ENCODE measurements around the gene EZH2.
A peak's percentile ranks its signal among the peaks of the same experiment; 100 is the strongest.

The EZH2 gene

DNA sequence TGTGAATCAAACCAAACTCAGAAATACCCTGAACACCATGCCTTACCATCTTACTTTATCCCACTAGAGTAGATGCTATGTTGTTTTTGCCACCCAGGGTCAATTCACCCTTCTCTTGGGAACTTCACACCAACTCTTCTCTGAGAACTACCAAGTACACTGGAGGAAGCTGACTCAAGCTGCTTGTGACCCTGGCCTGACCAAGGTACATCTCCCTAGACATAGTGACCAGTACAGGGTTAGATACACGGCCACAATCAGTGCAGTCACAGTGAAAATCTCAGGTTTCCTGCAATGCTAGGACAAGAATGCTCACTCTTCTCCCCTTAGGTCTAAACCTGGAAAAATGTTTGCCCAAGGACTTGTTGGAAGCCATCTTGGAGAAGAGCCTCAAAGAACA is 31.8 kb downstream of the EZH2 start:
- no peak for DNase-seq

DNA sequence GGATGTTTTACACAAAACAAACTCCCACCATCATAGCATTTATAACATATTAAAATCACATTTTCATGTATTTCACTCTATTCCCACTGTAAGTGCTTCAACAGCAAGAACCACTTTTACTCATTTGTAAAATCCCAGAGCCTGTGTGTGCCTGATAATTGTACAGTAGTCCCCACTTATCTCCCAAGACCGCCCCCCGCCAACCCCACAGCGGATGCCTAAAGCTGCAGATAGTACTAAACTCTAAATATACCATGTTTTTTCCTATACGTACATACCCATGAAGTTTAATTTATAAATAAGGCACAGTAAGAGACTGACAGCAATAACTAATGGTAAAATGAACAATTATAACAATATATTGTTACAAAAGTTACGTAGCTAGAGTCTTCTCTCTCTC is 33.5 kb downstream of the EZH2 start:
- no peak for DNase-seq

DNA sequence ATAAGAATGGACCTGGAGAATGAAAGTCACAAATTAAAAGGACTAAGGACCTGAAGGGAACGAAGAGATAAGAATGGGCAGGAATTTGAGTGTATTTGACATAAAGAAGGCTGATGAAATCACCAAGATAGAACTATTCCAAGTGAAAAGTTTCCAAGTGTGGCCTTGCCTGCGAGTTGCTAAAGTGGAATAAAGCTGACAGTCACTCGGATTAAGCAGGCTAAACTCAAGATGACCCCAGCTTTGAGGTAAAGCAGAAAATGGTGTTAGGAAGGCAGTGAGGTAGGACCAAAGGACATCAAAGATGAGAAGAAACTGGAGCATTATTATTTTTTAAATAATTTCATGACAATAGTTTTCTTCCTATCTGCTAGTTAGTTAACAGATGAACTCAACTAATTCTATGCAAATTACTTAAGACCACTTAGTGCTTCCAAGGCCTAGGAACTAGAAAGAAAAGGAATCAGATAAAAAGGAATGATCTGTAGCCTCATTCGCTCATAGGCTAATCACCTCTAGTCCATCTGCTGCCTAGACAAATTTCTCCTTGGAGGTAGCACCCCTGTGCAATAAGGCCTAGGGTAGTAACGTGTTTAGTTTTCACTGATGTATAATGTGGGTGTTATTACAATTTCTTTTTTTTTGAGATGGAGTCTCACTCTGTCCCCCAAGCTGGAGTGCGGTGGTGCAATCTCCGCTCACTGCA is 34.5 kb downstream of the EZH2 start:
- DNase-seq, result no peak

DNA sequence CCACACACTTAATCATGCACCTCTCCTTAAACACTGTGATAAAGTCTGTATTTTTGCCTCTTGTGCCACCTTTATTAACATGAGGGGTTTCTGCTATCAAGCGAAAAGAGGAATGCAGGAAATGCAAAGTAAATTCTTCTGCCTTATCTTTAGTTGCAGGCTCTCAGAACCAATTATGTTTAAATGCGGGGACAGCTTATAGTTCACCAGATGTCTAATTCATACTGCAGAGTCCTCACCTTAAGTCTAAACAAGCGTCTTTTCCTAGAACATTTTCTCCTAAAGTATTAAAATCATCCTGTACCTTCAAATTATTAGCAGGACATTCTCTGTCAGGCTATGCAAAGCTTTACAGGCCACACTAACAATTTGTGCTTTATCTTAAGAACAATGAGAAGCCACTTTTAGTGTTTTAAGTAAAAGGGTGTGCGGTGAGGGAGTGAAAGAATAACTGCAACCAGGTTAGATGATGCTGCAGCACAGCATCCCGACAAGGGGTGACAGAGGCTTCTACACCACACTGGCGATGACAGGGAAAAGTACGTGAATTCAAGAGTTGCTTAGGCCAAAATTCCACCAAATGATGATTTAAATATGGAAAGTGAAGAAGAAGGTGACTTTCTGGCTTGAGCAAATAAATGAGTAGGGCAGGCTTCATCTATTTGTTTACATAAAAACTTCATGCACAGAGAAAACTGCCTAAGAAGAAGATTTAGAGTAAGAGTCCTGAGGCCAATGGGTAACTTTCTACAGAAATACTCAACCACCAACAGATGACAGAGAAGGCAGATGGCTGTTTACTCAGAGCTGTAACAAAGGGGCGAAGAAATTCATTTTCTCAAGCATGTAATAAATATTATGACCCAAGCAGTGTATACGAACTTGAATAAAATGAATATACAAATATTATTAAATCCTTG is 36.0 kb downstream of the EZH2 start:
- no peak for DNase-seq

DNA sequence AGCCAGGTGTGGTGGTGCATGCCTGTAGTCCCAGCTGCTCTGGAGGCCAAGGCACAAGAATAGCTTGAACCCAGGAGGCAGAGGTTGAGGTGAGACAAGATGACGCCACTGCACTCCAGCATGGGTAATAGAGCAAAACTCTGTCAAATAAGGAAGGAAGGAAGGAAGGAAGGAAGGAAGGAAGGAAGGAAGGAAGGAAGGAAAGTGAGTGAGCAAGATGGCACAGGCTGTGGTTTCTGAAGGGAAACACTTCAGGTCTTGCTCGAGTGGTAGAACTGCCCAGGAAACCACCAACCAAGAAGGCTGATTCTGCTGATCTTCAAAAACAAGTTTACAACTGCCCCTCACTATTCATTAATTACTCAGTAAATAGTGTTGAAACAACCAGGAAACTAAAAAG is 45.2 kb downstream of the EZH2 start:
- no peak for DNase-seq

DNA sequence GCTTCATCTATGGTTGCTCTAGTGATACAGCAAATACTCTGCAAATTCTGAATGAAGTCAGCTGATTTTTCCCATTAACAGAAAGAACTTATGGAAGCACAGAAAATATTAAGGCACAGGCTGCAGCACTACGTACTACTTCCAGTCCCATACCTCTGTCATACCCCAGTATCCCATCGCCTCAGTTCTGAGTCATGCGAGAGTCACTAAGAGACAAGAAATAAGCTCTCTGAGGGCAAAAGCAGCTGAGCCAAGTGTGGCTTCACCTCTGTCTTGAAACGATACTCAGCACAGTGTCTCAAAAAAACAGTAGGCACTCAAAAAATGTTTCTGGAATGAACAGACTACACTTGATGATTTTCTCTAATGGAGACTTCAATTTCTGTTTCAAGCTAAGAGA is 48.2 kb downstream of the EZH2 start:
- no peak for DNase-seq

DNA sequence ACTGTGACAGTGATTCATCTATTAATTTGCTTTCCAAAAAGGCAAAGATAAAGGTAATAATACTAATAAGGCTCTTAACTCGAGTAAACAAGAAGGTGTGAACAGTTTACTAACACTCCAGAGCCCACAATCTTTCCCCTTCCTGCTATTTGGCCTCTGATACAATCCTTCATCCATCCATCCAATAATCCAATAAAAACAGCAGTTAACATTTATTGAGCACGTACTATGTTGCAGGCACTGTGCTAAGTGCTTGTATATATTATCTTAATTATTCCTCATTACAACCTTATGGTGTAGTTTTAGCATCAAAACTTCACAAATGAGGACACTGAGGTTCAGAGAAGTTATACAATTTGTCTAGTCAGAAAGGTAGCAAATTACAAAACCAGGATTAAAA is 49.5 kb downstream of the EZH2 start:
- no peak for DNase-seq

DNA sequence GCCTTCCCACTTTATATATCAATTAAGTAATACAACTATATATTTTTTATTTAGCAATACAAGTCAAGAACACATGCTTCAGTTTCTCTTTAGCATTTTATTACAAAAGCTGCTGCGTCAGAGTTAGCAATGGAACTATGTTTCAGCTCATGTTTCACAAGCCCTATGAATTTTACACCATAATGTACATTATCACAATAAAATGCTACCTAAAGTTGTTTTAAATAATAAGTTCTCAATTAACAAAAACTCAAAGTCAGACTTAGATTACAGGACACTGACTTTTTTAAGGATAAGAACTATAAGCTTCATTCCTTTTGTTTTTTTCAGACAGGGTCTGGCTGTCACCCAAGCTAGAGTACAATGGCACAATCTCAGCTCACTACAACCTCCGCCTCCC is 52.3 kb downstream of the EZH2 start:
- DNase-seq, result no peak

DNA sequence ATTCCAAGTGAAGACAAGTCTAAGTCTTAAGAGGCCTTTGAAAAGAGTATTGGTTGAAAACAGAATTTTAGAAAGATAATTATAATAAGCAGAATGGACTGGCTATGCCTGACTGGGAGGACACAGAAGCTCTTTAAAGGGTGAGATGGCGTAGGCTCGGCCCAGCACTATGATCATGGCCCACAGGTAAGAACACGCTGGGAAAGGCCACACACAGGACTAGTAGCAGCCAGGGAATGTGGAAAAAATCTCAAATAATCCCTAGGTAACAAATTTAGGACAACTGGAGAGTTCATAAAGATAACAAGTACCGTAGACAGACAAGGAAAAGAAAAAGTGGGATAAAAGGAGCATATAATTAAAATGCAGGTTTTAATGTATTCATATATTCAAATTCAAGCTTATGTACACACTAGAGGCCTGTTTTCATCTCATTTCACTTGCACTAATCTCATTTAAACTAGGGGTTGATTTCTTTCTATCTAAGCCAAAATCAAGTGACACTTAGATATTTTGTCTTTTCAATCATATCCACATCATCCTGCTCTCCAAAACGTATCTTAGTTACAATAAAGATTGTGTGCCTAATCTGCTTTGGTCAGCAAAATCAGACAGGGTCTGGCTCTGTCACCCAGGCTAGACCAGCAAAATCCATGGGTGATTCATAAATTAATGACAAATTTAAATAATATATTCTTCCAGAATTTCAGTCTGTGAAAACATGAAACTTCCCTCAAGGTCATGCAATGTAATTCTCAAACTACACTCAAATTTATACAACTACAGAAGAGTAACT is 53.0 kb downstream of the EZH2 start:
- no peak for DNase-seq

DNA sequence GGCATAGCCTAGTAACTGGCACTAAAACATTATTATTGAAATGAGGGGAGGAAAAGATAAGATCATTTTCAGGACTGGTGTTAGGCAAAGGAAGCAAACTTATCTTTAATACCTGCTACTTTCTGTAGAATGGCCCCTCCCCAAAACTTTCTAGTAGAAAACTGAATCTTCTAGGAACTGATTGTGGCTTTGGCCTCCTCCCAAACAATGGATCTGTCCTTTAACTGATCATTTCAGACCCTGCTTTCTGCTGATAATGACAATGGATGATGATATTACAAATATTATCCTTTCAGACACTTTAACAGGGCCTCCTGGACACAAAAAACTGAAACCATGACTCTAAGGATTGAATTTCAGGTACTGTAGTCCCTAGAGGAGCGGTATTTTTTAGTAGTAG is 55.1 kb downstream of the EZH2 start:
- DNase-seq, result no peak

DNA sequence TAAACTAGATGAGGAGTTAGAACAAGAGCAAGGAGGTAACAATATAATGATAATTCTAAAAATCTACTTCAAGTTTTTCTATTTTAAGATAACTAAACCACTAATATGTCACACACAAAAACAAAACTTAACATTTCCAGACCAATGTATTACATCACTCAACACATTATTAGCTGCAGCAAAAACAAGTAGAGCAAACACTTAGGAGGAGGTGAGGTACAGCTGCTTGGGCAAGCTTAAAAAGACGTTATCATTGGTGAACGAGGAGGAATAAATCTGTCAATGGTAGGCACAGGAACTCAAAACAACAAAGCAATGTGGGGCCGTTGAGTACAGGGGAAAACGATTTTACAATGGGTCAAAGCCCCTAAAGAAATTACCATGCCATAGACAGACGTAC is 58.8 kb downstream of the EZH2 start:
- DNase-seq, result no peak

DNA sequence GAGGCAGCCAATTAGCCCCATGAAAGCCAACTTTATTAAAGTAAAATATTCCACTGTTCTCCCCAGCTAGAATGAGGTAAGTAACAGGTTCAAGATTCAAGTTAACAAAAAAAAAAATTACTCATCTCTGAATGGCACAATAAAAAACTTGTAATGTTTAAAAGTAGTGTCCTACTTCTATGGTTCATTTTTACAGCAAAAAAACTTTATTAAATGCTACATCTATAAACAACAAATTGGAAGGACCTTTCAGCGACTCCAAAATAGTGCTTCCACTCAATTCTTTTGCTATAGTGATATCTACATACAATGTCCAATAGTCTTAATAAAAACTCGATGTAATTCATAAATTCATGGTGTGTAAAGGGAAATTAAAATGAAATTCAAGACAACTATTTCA is 59.2 kb downstream of the EZH2 start:
- no peak for DNase-seq

DNA sequence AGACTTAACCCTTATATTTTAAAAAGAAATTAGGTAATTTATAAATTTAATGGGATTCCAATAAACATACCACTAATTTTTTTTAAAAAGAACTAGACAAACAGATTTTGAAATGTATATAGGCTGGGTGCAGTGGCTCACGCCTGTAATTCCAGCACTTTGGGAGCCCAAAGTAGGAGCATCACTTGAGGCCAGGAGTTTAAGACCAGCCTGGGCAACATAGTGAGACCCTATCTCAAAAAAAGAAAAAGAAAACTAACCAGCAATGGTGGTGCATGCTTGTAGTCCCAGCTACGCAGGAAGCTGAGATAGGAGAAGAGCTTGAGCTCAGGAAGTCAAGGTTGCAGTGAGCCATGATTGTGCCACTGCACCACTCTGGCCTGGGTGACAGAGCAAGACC is 62.7 kb downstream of the EZH2 start:
- DNase-seq, result no peak

DNA sequence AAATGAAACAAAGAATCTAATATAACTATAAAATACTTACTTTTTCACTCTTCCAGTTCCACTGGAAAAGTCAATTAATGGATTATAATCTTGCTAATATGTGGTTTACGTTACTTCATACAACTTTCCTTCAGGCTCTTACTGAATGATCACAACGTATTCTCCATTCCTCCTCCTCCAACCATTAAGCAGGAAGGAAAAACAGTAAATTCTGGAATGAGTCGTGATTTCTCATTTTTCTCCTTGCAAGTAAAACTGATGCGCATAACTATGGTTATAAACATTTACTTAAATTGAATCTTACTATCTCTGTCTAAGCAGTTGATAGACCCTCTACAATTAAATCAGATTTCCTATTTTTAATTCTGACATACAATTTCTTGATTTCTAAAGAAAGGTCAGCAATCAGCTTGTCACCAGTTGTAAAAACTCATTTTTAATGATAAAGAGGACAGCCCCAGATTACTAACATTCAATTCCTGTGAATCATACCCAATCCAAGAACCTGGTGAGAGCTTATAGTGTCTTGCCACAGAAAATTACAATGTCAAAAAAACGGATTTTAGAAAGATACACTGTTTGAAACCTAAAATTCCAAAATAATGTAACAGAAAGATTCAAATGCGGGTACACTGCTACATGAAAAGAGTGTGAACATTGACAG is 64.3 kb downstream of the EZH2 start:
- DNase-seq, result no peak

DNA sequence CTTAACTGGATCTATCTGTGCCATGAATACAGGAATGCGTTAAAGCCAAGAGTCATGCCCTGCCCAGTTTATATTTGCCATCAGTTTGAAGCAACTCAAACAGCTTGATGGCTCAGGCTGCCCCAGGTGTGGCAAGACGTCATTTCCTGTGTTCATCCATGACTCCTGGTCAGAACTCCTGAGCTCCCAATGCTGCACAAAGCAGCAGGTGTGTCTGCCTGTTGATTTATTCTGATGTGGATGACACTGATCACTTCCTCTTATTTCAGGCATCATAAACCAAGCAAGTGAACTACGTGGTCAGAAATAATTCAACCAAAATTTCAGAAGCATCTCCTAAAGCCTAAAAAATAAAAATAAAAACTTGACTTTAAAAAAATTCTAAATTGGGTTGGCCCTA is 68.5 kb downstream of the EZH2 start:
- DNase-seq, result no peak

DNA sequence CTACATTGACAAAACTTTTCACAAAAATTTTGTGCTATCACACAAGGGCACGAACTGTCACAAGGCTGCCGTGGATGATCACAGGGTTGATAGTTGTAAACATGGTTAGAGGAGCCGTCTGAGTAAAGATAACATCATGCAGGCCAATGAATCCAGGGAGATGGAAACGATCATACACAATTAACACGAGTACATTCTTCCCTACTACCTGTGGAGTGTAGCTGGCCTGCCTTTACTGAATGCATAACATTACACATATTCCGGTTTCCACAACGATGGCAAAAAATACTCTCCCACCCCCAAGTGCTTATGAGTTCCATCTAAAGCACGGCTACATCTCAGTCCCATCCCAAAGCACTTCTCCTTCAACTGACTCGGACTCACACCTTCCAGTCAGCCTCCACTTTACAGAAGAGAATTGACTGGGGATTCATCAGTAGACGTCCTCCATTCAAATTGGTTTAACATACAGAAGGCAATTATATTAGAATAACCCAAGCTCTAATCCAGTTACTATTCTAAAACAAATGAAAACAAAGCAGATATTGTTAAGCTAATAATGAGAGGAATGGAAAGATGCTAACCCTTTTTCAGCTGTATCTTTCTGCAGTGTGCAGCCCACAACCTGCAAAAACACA is 69.0 kb downstream of the EZH2 start:
- no peak for DNase-seq

DNA sequence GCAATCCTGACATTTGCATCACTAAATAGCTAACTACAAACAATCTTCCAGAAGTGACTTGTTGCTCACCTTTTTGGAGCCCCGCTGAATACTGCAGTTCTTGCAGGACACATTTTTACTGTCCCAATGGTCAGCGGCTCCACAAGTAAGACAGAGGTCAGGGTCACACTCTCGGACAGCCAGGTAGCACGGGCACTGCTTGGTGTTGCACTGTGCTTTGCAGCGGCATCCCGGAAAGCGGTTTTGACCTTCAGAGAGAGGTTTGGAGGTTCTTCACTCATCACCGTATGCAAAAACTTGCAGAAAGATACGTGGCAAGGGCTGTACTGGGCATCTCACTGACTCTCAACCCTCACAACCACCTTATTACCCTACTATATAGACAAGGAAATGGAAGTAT is 70.2 kb downstream of the EZH2 start:
- DNase-seq, result no peak

DNA sequence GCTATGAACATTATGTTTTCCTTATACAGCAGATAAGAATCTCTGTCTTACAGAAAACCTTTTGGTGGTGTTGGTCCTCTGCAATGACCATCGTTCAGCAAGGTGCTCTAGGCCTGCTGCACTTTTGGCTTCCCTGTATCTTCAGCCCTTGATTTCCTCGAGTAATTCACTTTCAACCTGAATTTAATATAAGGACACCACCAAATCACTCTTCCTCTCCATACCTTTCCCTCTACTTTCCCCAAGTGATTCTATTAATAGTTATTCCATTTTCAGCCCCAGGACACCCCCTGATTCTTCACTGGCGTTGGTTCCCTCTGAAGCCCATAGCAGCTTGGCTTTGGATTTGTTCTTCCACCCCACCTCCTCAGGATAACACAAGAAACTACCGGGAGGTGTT is 72.2 kb downstream of the EZH2 start:
- no peak for DNase-seq

DNA sequence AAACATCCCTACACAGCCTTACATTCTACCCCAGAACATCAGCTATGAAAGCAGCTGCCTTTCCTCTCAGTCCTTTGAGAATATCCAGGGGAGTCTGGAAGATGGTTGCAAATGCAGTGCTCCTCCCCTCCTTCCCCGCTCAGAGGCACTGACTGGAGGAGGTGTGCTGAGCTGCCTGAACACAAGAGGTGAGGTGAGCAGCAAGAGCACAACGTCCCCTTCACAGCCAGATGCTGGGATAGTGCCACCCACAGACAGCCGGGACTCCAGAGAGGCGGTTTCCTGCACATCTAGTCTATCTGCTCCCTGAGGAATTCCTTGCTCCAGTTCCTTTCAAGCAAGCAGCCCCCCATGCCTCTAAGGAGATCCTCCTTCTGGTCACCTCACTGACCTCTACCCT is 74.2 kb downstream of the EZH2 start:
- peak; percentile 80 for DNase-seq

DNA sequence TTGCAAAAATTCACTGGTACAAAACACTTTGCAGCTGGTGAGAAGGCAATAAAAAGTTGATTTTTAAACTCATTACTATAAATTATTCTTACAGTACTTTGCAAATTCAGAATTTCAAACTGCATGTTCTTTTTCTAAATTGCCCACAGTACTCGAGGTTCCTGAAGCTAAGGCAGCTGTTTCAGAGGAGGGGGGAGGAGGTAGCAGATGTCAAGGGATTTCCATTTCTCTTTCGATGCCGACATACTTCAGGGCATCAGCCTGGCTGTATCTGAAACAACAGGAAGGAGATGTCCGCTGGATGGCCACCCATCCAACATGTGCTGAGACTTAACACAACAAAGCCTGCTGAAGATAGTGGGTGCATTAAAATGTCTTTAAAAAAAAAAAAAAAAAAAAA is 76.7 kb downstream of the EZH2 start:
- no peak for DNase-seq

DNA sequence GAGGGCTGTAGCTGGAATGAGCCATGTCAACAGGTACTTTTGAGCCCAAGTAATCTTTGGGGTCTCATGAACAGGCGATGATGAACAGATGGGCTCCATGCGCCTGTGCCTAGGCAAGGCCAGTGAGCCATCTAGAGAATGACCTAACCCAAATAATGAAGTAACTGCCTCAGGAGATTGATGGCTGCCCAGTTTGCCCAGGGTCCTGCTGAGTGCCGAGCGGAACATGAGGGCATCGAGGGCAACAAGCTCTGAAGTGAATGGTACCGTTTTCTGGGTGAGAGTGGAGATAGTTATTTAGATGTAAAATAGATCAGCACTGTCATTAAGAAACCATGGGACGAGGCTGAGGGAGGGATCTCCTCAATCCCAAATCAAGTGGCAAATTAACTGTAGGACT is 77.9 kb downstream of the EZH2 start:
- no peak for DNase-seq

DNA sequence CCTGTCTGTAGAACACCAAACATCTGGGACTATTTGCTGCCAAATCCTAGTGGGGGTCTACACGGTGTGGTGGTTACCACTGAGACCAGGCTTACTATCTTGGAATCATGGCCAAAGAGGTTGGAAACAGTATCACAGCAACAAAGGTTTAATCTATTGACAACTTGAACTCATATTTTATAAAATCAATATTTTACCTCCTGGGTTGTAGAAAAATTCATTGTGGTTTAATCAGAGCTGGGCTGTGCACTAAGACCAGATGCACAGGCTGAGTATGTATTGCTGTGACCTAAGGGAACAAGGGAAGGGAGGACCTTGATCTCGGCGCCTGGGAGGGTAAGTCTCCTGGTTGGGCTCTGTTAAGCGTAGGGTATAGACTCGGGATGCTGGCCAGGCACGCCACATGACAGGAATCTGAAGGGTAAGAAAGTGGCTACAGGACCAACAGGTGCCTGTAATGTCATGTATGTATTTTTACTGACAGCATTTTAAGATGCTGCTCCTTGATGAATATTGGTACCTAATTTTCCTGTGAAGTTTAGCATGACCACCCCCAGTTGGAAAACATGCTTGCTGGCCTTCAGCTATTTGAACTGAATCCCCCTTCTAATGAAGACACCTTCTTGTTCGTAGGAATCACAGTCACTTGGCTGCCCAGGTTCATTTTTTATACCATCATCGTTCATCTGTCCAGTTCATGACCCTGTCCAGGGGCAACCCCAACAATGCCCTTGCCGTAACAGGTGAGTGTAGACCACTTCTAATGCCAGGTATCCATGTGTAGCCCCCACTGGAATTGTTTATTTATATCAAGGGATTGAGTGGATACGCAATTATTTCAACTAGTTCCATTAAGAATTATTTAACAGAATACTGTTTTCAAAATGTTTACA is 79.5 kb downstream of the EZH2 start:
- DNase-seq, result no peak
